Inflammatory macrophage (primary cell): Measurements from ENCODE around the gene MAFB.
"Not testable (repeated sequence)": the region's sequence is repeated elsewhere in the genome, so short reads cannot be mapped to it uniquely, and the experiment has no call there.

Experiments used
- DNase-seq, 2 donors: peaks; one replicate each; pipeline ENCODE4 v3.0.0-alpha.2; 2020 to 2022
- total RNA-seq, 18 experiments: gene quantifications; one replicate each; lab custom pipeline; 2026; ENCODE audit warnings: mixed read lengths in 6 of 18, inconsistent platforms in 2 of 18; lab: John Stamatoyannopoulos, UW

The MAFB gene
- 14.5 to 247 (median 62.0) reads per million in 18 experiments for total RNA-seq

DNA sequence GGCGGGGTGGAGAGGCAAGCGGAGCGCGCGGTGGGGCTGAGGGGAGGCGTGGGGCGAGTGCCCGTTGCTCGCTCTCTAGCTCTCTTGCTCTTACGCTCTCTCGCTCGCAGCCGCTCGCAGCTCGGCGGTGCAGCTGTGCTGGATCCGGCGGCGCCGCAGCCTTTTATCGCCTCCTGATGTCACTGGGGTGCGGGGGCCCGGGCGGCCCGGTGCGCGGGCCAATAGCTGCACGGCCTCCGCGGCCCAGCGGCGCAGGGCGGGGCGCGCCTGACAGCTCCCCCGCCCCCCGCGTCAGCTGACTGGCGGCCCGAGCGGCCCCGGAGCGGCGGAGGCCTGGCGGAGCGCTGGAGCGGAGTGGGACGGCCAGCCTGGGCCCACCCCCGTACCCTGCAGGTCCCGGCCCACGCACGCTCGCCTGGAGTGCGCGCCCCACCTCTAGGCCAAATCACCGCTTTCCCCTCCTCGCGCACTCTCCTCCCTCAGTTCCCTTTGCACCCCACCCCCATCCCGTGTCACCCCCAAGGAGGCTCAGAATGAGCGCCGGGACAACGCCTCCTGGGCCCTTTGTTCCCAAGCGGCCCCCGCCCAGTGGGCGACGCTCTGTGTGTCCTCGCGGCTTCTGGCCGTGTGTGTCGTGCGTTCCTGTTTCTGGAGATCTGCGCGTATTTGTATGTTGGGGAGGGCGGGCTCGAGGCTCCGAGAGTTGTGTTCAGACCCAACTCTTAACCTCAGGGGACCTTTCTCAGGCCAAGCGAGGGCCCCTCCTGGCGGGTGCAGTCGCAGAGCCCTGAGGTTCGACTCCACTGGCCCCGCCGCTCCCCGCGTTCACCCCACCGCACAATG lies at the start of gene MAFB:
MAFB (minus strand) TSS at position 137 of the 843 bp plus-strand sequence. CDS start 386 bp downstream, outside the sequence.
- DNase-seq, result peak; percentile 97 to 98

GRCh38 chr20:40736468-40736867 lies 47.4 kb upstream of the MAFB start:
- DNase-seq, result not testable (repeated sequence)

- no peak for DNase-seq
Measured at GRCh38 chr20:40728996-40729395, 40.0 kb upstream of the MAFB start.

GRCh38 chr20:40728470-40728869 lies 39.4 kb upstream of the MAFB start:
- no peak for DNase-seq

DNA sequence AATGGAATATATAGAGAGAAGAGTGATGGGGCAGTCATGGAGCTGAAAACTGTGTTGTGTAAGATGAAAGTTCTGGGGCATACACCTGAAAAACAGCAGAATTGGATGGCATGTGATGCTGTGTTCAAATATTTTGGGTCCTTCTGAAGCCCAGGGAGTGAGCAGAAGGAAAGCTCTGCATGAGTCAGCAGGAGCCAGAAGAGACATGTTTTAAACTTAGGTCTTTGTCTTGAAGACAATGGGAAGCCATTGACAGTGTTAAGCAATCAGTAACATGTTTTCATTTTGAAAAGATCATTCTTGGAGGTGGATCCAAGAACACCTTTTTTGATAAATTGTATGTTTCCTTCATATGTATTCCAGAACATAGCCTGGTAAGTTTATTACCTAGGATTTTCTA lies 38.9 kb upstream of the MAFB start:
- no peak for DNase-seq

GRCh38 chr20:40726776-40727175 lies 37.7 kb upstream of the MAFB start:
- no peak for DNase-seq

- DNase-seq, result no peak
Measured at GRCh38 chr20:40724566-40724965, 35.5 kb upstream of the MAFB start.

- DNase-seq, result peak; percentile 6 to 18
Measured at GRCh38 chr20:40720826-40721225, 31.8 kb upstream of the MAFB start.

GRCh38 chr20:40720099-40720498 lies 31.1 kb upstream of the MAFB start:
- DNase-seq, result no peak

DNA sequence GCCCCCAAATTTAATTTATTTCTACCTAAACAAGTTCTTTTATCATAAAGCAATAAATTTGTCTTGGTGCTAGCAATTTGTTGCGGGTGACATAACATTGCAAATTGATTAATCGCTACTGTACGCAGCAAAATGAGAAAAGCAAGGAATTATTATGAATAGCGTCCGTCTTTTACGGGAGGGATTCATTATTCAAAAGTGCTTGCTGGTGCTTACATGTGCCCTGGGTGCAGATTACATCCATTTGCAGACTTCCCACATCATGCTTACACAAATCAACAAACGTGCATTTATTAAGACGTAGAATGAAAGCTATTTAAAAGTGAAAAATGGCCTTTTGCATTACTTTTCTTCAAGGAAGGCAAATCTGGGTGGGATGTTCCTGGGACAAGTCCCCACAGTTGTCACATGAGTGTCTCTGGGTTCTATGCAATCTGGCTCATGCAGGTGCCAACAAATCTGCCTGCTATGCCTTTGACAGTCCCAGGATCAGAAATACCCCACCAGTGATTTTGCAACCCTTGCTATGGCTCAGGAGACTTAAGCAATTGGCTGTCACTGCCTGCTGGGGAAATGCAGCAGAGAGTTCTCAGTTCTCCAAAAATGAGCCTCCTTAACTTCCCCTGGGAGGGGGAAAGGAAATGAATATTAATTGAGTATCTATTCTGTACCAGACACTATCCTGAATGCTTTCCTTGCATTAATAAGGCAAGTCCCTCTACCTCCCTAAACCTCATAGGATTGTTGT lies 30.1 kb upstream of the MAFB start:
- peak; percentile 82 to 84 for DNase-seq

DNA sequence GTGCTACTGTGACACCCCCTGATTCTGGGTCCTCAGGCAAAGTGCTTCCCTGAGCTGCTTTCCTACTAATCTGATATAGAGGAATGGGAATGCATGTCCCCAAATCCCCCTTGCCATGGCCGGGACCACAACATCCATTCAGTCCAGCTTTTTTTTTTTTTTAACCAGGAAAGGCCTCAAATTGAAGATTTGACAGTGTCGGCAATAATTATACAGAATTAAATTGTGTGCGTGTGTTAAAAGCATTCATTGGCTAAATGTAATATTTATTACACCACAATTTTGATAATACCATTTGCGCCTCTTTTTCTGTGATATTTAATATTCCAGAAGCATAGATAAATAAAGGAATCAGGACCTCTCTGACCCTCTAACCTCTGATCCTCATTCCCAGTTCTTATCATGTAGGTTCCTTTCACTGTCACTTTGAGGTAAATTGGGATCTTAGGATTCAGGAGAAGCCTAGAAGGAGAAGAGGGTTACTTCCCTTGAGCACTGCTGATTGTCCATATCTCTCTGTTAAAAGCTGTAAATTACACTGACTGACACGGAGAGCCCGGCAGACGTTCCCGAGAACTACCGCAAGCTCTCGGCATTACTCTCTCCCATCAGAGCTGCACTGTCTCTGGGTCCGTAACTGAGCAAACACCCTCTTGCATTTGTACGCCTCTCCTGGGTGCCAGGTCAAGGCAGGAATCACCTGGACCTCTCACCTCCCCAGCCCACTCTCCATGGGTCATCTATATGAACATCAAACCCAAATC lies 29.4 kb upstream of the MAFB start:
- no peak for DNase-seq

DNA sequence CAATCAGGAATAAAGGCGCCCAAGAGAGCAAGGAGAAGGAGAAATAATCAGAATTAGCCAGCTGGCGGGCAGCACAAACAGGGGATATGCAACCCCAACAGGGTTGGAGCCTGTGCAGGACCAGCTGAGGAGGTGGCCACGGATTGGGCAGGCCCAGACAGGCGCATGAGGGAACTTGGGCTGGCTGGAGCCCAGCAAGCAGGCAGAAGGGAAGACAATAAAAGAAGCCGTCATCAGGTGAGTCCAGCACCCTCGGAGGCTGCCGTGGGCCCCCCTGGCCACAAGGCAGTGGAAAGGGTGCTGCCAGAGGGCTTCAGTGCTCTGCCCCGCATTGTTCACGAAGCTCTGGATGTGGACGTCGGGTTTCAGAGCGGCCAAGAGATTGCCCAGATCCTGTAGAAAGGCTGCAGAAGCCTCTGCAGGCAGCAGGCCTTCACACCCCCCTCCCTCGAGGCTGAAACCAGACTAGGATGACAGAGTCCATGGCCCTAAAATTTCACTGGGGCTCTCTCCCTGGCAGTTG lies 28.4 kb upstream of the MAFB start:
- no peak for DNase-seq

GRCh38 chr20:40715491-40715890 lies 26.5 kb upstream of the MAFB start:
- DNase-seq, result no peak

GRCh38 chr20:40714916-40715315 lies 25.9 kb upstream of the MAFB start:
- no peak for DNase-seq

GRCh38 chr20:40714109-40714508 lies 25.1 kb upstream of the MAFB start:
- no peak for DNase-seq

GRCh38 chr20:40713508-40713907 lies 24.5 kb upstream of the MAFB start:
- no peak for DNase-seq

- no peak for DNase-seq
Measured at GRCh38 chr20:40711079-40711478, 22.0 kb upstream of the MAFB start.

- no peak for DNase-seq
Measured at GRCh38 chr20:40710603-40711002, 21.6 kb upstream of the MAFB start.

DNA sequence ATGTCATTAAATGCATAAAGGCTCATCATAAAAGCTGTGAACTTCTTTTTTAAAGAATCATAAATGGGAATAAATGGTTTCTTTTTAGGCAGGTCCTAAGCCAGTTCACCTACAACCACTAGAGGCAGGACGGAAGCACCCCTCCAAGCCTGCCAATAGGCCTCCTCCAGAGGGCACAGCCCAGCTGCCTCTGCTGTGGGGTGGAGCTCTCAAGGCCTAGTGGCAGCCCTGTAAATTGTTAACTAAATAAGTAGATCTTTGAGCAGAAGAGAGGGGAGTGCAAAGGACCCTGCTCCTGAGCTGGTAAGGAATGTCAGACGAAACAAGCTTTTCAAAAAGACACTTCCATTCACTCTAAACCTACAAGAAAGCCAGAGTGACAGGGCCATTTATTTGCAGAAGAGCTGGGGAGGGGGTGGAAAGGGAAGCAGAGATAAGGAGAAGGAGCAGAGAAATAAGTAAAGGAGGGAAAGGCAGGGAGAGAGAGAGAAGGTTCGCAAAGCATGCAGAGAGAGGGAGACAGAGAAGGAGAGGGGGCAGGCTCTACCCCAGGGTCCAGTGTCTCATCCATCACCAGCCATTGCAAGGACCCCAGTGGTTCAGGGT lies 18.0 kb upstream of the MAFB start:
- DNase-seq, result no peak

DNA sequence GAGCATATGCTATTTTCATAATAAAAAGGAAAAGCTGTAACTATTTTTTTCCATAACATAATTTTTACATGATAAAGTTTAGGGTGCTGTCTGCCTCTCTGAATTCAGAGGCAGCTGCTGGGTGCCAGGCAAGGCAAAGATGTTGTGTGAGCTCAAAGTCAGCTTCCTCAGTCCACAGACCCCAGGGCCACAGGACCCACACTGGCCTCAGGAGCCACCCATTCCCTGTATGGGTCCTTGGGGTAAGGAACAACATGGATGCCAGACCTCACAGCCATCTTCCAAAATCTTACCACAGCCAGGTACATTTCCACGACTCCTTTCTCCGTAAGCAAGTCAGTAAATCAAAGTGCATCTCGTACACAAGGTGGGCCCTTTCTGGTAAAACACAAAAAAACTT lies 16.4 kb upstream of the MAFB start:
- no peak for DNase-seq

- no peak for DNase-seq
Measured at GRCh38 chr20:40704828-40705227, 15.8 kb upstream of the MAFB start.

DNA sequence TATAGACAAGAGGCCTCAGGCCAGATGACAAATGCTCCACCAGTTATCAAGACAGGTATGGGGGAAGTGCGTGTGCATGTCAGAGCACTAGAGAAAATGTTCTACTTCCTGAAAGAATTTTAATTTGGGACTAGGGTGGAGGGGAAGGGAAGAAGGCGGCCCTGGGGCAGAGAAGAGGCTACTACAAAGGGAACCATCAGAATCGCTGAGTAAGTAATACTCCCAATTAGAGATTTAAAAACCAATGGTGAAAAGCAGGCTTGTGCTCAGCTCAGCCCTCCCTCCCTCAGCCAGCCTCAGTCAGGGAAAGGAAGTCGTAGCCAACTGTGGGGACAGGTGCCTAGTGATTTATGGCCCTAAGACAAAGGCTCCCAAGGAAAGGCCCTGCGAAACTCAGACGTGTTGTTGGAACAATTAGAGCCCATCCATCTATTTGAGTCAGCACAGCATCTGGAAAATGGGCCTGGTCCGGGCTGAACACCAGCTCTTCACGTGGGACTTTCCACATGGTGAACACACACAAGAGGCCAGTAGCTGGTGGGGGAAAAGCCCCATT lies 15.0 kb upstream of the MAFB start:
- DNase-seq, result no peak
